CD4-positive, alpha-beta T cell (primary cell): ENCODE measurements around the gene HIVEP3. TPM values are rescaled to one million over a fixed set of nuclear protein-coding genes. Genes with fewer than 3 reads are reported as not detected.

Experiments
- ATAC-seq: fragments of 200-7000 bp; cut with Tn5 transposase; one replicate; pipeline ENCODE4 v1.10.0; 2022; ENCODE audit warnings: mild to moderate bottlenecking; ENCODE audit not compliant: poor library complexity
- CTCF ChIA-PET: fragments of 350-600 bp; sonication (Branson Sonifier 250); formaldehyde crosslinking; loops from one replicate; lab custom pipeline; 2021; ENCODE audit warnings: antibody characterized with exemption, inconsistent platforms; lab: Charles Lee
- POLR2A ChIA-PET: fragments of 350-600 bp; sonication (Branson Sonifier 250); formaldehyde crosslinking; loops from one replicate; lab custom pipeline; 2021; ENCODE audit warnings: antibody characterized with exemption, inconsistent platforms; lab: Charles Lee
- DNase-seq, 14 experiments: peaks; one replicate each; pipeline ENCODE4 v3.0.0-alpha.2; 2013 to 2020; ENCODE audit warnings: mixed read lengths in 2 of 14
- H3K27ac ChIP-seq, 2 donors: one replicate each; pipeline versions ENCODE4 v1.5.1 to v1.7.0; 2013; ENCODE audit warnings: low read length in 2 of 2, low read depth in 1 of 2, mild to moderate bottlenecking in 1 of 2
- H3K27me3 ChIP-seq, 2 experiments: 1 replicate in 1 of 2; 2 replicates in 1 of 2; pipeline versions ENCODE4 v1.6.1 to v1.7.0; 2013; ENCODE audit warnings: low read length in 2 of 2, control low read depth in 1 of 2, mild to moderate bottlenecking in 1 of 2, moderate library complexity in 1 of 2; ENCODE audit not compliant: insufficient read depth in 2 of 2, control insufficient read depth in 1 of 2
- H3K36me3 ChIP-seq: one replicate; pipeline ENCODE4 v1.6.1; 2013; ENCODE audit warnings: low read length, control low read depth; ENCODE audit not compliant: insufficient read depth
- H3K4me1 ChIP-seq: one replicate; pipeline ENCODE4 v1.6.1; 2013; ENCODE audit warnings: low read length, control low read depth; ENCODE audit not compliant: insufficient read depth
- H3K4me3 ChIP-seq: one replicate; pipeline ENCODE4 v1.5.1; 2013; ENCODE audit warnings: mild to moderate bottlenecking, low read length, moderate library complexity
- H3K9me3 ChIP-seq, 2 experiments: 1 replicate in 1 of 2; 2 replicates in 1 of 2; pipeline versions ENCODE4 v1.6.1 to v1.7.0; 2013; ENCODE audit warnings: low read length in 2 of 2, mild to moderate bottlenecking in 2 of 2, control low read depth in 1 of 2, moderate library complexity in 1 of 2; ENCODE audit not compliant: control insufficient read depth in 1 of 2, insufficient read depth in 1 of 2
- H3K27ac Mint-ChIP-seq: one replicate; pipeline ENCODE4 v1.8.0; 2020; ENCODE audit warnings: mixed read lengths
- H3K27me3 Mint-ChIP-seq: one replicate; pipeline ENCODE4 v1.8.0; 2021; ENCODE audit warnings: mixed read lengths
- H3K36me3 Mint-ChIP-seq: one replicate; pipeline ENCODE4 v1.8.0; 2021; ENCODE audit warnings: low read depth, mixed read lengths
- H3K4me1 Mint-ChIP-seq: one replicate; pipeline ENCODE4 v1.8.0; 2021; ENCODE audit warnings: low read depth, mixed read lengths
- H3K4me3 Mint-ChIP-seq: one replicate; pipeline ENCODE4 v1.8.0; 2020; ENCODE audit warnings: mild to moderate bottlenecking, mixed read lengths
- H3K9me3 Mint-ChIP-seq: one replicate; pipeline ENCODE4 v1.8.0; 2020; ENCODE audit warnings: mixed read lengths
- intact Hi-C, 2 experiments: fragments of 100-400 bp; cut with DNase I in 1 of 2; cut with micrococcal nuclease in 1 of 2; formaldehyde crosslinking; loops; one replicate each; pipeline versions ENCODE4 v1.15.1 to v1.9.0; 2023 to 2025; cut with DNase I, micrococcal nuclease
- total RNA-seq, 174 experiments: library from RNA in 2 of 174; stranded (reverse) in 2 of 174; gene quantifications; one replicate each; pipeline ENCODE4 v1.2.3 and lab custom pipeline; 2021 to 2026
- TF ChIP-seq, protein P1 (sequence below): fragments of 200-600 bp; IDR thresholded peaks from one replicate; pipeline ENCODE4 v1.8.0; 2022; ENCODE audit warnings: antibody characterized with exemption, mild to moderate bottlenecking

HIVEP3 gene
- total RNA-seq, 2 experiments from 2014 or later: 5.1 to 5.4 TPM

GRCh38 chr1:41941381-41941780 lies 22.7 kb upstream of the HIVEP3 start:
- H3K27ac ChIP-seq: no peak overlapping the region
- ATAC-seq (no peak), DNase-seq (no peak)
- H3K4me1 ChIP-seq: no peaks in the 10 kb centered on the region
- TF ChIP-seq, protein P1, sequence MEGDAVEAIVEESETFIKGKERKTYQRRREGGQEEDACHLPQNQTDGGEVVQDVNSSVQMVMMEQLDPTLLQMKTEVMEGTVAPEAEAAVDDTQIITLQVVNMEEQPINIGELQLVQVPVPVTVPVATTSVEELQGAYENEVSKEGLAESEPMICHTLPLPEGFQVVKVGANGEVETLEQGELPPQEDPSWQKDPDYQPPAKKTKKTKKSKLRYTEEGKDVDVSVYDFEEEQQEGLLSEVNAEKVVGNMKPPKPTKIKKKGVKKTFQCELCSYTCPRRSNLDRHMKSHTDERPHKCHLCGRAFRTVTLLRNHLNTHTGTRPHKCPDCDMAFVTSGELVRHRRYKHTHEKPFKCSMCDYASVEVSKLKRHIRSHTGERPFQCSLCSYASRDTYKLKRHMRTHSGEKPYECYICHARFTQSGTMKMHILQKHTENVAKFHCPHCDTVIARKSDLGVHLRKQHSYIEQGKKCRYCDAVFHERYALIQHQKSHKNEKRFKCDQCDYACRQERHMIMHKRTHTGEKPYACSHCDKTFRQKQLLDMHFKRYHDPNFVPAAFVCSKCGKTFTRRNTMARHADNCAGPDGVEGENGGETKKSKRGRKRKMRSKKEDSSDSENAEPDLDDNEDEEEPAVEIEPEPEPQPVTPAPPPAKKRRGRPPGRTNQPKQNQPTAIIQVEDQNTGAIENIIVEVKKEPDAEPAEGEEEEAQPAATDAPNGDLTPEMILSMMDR: no peak
- no peaks in the 10 kb centered on the region for H3K36me3 Mint-ChIP-seq
- no peak overlapping the region for H3K4me3 ChIP-seq
- H3K9me3 Mint-ChIP-seq: peaks cover 4% of the 10 kb centered on the region
- CTCF ChIA-PET: no interaction called here
- H3K27me3 Mint-ChIP-seq: no peaks in the 10 kb centered on the region
- H3K27me3 ChIP-seq: no peaks in the 10 kb centered on the region
- no peak overlapping the region for H3K4me3 Mint-ChIP-seq
- H3K4me1 Mint-ChIP-seq: no peaks in the 10 kb centered on the region
- H3K36me3 ChIP-seq: no peaks in the 10 kb centered on the region
- H3K9me3 ChIP-seq: peaks cover 0 to 5% of the 10 kb centered on the region in 2 experiments
- POLR2A ChIA-PET: no interaction called here
- H3K27ac Mint-ChIP-seq: no peak overlapping the region
- intact Hi-C loops: no loop called here

DNA sequence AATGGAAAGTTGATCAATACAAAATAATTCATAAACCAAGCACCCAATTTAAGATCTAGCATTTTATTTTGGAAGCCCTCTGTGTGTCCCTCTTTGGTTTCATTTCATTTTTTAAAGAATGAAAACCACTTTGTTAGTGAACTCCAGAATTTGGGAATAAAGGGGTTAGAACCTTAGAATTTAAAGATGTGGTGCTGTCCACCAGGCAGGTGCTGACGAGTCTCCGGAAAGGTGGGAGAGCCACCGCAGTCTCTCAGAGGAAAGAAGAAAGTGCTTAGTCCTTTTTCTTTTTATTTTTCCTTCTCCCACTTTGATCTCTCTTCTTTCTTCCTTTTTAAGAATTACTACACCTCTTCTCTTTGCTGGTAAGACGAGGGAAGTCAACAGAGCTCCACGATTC lies 20.5 kb upstream of the HIVEP3 start:
- intact Hi-C loops: loop anchor here in 1 of 2 experiments (10.0 kb wide), 1 partner anchor 46 kb away; no protein-coding TSS in a partner anchor
- ChIA-PET CTCF (no interaction called here), POLR2A (no interaction called here)
- H3K27ac Mint-ChIP-seq: no peak overlapping the region
- peaks cover 5% of the 10 kb centered on the region for H3K4me1 Mint-ChIP-seq
- H3K36me3 Mint-ChIP-seq: no peaks in the 10 kb centered on the region
- TF ChIP-seq, protein P1: no peak
- Histone ChIP-seq H3K4me3 (no peak overlapping the region), H3K36me3 (no peaks in the 10 kb centered on the region), H3K9me3 (peaks cover 0 to 5% of the 10 kb centered on the region in 2 experiments), H3K4me1 (no peaks in the 10 kb centered on the region), H3K27me3 (no peaks in the 10 kb centered on the region), H3K27ac (no peak overlapping the region)
- DNase-seq: no peak
- no peak for ATAC-seq
- H3K9me3 Mint-ChIP-seq: peaks cover 4% of the 10 kb centered on the region
- no peaks in the 10 kb centered on the region for H3K27me3 Mint-ChIP-seq
- no peak overlapping the region for H3K4me3 Mint-ChIP-seq

DNA sequence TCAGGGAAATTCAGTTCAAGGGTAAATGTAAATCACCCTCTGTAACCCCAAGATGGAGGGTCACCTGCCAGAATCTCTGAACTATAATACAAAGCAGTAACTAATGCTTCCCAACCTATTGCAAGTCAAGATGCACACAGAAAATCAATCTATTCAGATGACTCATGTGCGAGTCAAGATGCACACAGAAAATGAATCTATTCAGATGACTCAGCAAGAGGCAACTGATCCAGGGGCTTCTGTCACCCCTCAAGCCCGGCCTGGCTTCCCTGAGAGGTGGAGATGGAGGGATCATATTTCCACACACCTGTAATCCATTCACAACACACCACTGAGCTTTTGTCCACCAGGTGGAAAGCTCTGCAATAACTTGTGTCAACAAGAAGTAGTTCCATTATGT lies 17.4 kb upstream of the HIVEP3 start:
- no peaks in the 10 kb centered on the region for H3K27me3 Mint-ChIP-seq
- Histone ChIP-seq H3K9me3 (no peaks in the 10 kb centered on the region), H3K4me1 (no peaks in the 10 kb centered on the region), H3K36me3 (no peaks in the 10 kb centered on the region), H3K27me3 (no peaks in the 10 kb centered on the region), H3K4me3 (no peak overlapping the region), H3K27ac (no peak overlapping the region)
- H3K4me3 Mint-ChIP-seq: no peak overlapping the region
- POLR2A ChIA-PET: no interaction called here
- intact Hi-C loops: loop anchor here in 1 of 2 experiments (10.0 kb wide), 1 partner anchor 49 kb away; no protein-coding TSS in a partner anchor
- H3K36me3 Mint-ChIP-seq: no peaks in the 10 kb centered on the region
- no peak for DNase-seq
- no peak for ATAC-seq
- peaks cover 5% of the 10 kb centered on the region for H3K4me1 Mint-ChIP-seq
- TF ChIP-seq, protein P1: no peak
- CTCF ChIA-PET: no interaction called here
- H3K27ac Mint-ChIP-seq: no peak overlapping the region
- no peaks in the 10 kb centered on the region for H3K9me3 Mint-ChIP-seq
